Endometrial microvascular endothelial cells (primary cell): Measurements from ENCODE around the gene HMGXB4. TPM values are rescaled to one million over a fixed set of nuclear protein-coding genes. Genes with fewer than 3 reads are reported as not detected.

Experiments used
- in situ Hi-C: cut with HindIII; loops from 2 replicates; pipeline ENCODE4 v1.10.0; 2017; ENCODE audit warnings: low sequenced_read_pairs, low pct_unique_long_range_greater_than_20kb; ENCODE audit errors: inconsistent ontology term
- total RNA-seq: library from RNA; depleted of rRNA; stranded (reverse); fragments of >200 nt; gene quantifications from one replicate; pipeline ENCODE4 v1.2.3, GENCODE V29; 2015; ENCODE audit errors: inconsistent ontology term

HMGXB4 gene
- total RNA-seq, 1 donor from 2014 or later = 12.9 TPM

DNA sequence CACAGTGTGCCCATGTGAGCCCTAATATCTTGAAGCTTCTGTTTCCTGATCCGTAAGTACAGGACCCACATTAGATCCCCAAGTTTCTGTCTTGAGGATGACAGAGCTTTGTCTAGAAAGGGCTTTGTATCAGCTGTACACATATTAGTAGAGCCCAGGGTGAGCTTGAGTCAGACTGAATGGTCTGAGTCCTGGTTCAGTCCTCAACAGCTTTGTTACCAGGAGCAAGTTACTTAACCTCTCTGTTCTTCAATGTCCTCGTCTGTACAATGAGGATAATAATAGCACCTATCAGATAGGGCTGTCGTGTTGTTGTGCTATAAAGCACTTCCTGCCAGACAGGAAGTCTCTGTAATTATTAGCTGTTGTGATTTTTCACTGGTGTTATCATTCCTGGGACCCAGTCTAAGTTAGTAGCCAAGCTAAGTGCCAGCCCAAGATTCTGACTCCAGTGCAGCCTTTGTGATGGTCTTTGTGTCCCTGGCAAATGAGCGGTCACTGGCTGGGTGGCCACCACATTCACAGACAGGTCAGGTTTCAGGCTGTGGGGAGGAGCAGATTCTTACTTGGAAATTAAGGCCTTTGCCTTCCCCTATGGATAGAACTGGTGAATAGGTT, 49.2 kb downstream of the HMGXB4 start:
- in situ Hi-C loops = no loop called here

DNA sequence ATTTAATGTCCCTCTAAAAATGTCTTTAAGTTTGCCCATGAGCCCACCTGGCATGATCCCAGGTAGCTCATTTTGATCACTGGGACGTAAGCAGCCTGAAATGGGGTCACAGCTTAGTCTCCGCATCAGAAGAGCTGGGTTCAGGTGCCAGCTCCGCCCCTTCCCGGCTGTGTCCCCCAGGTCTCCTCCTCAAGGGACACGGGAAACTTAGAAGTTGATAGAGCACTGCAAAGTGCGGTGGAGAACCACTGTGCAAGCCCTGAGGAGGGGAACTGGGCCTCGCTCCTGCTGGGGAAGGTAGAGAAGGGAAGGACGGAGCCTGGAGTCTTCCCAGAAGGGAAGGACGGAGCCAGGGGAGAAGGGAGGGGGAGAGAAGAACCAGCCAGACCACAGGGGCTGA, 50.1 kb downstream of the HMGXB4 start:
- in situ Hi-C loops = no loop called here

DNA sequence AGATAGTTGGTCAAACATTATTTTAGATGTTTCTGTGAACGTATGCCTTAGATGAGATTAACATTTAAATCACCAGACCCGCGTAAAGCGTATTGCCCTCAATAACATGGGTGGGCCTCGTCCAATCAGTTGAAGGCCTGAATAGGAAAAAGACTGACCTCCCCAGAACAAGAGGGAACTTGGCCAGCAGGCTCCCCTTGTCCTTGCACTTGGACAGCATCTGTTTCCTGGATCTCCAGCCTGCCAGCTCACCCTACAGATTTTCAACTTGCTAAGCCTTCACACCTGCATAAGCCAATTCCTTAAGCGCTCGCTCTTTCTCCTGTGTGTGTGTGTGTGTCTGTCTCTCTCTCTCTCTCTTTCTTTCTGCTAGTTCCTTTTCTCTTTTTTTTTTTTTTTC, 50.6 kb downstream of the HMGXB4 start:
- in situ Hi-C loops = no loop called here

DNA sequence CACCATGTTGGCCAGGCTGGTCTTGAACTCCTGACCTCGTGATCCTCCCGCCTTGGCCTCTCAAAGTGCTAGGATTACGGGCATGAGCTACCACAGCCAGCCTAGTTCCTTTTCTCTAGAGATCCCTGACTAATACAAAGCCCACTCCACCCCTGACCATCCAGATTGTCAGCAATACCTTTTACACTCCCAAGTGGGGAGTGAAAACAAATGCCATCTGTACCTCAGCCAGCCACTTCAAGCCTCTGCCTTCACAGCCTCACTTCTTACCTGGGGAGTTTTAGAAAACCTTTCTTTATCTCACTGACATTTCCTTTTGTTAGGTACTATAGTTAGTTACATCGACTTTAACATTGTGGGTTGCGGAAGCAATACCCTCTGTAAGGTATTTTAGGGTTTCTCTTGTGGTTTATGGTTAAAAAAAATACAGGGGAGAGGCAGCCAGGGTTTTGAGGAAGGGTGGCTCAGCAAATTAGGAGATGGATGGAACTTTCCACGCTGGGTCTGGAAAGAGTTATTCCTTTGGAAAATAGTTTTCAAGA, 51.3 kb downstream of the HMGXB4 start:
- in situ Hi-C loops = no loop called here

DNA sequence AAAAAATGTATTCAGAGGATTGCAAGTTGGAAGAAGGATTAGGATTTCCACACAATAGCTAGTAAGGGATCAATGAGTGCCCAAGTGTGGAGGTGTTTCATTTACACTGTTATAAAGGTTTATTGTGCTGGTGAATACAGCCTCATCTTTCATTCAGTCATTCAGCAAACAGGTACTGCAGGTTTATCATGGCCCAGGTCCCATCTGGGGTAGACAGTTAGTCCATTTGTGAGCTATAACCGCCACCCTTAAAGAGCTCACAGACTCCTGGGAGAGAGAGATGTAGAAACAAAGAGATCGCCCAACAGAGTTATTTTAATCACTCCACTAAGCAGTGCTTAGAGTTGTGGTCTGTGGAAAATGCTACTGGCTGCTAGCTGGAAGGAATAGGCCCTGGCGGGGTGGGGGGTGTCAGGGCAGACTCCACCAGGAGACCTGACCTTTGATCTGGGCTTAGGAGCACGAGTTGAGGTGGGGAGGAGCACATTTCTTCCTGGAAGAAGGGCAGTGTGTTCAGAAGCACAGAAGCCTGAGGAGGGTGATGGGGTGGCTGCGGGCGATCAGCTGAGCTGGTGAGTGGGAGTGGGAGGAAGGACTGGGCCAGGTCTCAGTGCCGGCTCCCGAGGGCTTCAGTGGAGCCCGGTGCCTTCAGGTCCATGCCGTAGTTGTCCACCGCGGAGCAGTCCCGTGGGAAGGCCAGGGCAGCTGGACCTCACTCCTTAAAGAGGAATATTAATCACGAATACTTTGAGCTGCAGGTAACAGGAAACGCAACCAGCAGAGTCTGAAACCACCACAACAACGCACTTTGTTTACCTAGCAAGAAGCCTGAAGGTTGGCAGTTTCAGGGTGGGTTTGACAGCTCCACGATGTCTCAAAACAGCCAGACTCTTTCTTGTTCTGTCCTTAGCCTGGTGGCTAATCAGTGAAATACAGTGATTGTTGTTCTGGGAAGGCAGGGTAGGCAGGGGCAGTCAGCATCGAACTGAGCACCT, 53.6 kb downstream of the HMGXB4 start:
- in situ Hi-C loops = no loop called here

DNA sequence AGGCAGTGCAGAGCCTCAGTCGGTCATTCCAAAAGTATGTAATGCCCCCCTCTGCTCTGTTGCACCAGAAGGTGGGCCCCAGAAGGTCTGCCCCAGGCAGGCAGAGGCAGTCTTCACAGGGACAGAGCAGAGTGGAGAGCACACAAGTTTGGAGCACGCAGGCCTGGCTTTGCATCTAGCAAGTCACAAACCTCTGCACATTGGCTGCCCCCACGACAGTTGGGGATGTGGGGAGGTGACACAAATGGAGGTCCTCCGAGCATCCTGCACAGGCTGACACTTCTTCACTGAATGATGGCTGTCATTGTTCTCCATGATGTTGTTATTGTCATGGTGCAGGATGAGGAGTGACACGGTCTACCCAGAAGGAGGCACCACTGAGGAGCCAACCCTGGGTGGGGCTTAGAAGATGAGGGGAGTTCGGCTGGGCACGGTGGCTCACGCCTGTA, 54.3 kb downstream of the HMGXB4 start:
- in situ Hi-C loops = no loop called here

DNA sequence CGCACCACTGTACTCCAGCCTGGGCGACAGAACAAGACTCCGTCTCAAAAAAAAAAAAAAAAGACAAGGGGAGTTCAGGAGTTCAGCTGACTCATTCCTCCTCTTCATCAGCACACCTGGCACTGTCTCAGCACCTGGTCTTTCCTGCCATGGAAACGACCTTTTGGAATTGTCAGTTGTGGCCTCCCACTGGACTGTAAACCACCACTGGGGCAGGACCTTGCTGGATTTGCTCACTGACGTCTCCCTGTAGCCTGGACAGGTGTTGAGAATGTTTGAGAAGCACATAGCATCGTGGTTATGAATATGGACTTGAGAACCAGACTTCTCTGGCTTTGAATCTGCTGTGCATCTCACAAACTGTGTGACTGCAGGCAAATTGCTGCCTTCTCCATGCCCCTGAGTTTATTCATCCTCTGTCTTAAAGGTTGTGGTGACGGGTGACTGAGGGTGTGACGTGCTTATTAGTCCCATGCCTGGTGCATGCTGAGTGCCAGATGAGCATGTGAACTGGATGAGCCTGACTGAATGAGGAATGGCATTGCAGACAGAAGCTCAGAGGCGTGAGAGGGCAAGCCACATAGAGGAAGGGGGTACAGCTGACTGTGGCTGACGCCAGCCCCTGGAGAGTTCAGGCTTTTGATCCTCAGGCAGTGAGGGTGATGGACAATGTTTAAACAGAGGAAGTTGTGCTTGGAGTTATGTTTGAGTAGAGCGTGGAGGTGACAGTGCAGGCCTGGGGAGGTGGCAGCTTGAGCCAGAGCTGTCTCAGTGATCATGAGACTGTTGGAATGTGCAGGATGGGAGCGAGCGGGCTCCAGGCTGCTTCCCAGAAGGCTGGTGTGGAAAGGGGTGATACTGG, 55.1 kb downstream of the HMGXB4 start:
- in situ Hi-C loops = no loop called here

DNA sequence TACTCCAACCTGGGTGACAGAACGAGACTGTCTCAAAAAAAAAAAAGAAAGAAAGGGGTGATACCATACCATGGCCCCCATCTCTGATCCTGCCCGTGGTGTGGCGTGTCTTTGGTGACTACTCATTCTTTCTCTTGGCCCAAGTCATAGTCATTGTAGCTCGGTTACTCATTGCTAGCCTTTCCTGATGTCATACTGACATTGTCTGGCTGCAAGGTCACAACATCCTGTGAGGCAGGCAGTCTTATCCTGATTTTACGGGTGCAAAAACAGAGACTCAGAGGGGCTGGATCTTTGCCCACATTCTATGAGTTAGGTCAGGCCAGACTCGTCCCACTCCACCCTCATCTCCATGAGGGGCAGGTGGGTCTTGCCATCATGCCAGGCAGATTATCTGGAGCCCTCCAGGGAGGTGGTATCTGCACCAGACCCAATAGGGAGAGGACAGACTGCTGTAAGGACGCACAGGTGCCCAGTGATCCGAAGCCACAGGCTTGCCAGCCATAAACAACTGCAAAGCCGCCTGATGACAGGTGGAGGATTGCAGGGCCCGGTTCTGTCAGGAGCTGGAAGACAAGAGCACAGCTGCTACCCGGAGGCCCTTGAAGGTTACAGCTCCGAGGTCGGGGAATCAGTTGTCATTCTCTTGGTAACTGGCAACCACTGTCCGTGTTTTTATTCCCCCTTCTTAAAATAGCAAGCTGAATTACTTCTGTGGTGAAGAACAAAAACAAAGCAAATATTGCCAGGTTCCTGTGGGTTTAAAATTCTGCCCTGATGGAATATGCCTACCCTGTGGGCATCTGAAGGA, 56.2 kb downstream of the HMGXB4 start:
- in situ Hi-C loops = no loop called here

DNA sequence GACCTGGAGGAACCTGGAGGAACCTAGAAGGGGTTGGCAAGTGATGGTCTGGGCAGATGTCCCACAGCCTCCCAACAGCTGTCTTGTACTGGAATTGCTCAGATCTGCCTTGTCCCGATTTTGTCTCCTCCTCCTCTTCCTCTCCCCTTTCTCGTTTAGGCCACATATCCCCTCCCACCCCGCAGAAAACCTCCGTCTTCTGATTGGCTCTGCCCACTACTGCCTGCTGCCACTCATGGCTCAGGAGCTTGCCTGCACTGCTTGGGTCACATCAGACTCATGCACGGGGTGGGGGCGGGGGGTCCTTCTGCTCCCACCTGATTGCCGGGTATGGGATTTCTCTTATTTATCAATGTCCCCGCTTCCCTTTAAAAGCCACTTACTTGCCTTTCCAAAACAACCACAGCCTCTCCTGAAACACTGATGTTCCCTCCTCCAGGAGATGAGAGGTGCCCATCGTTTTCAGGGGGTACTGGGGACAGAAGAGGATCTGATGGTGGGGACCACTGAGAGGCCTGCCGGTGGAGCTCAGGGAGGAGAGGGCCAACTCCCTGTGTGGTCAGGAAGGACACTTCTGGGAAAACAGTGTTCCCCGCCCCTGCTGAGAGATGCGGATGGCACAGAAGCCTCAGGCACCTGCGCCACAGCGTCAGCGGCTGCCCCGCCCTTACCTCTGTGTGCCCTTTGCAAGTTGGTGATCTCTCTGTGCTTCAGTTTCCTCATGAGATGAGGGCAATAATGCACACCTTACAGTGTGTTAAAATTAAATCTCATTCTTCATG, 57.1 kb downstream of the HMGXB4 start:
- in situ Hi-C loops = no loop called here

DNA sequence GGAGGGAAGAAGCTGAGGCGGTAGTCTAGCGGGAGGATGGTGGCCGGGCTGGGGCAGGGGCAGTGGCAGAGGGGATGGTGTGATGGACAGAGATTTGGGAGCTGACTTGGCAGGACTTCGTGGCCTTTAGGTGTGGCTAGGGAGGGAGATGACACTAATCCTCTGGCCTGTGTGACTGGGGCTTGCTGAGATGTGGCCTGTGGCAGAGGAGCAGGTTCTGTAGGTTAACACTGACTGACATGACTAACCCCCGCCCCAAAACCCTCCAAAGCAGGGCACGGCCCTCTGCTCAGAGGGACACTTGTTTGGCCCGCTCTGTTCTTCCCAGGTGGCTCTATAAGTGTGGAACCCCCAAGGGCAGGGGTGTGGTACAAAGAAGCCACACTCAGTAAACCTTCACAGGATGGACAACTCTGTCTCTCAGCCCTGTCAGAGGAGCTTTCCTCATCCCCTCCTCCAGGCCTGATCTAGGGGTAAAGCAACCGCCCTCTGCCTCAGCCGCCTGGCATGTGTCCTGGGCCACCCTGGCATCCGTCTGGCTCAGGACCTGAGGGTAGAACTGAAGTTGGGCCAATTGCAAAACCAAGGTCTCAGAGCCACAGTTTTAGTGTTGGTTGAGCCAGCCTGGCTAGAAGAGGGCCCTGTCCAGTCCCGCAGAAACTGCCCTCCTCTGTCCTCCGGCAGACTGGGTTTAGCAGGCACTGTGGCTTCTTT, 58.0 kb downstream of the HMGXB4 start:
- in situ Hi-C loops = no loop called here

DNA sequence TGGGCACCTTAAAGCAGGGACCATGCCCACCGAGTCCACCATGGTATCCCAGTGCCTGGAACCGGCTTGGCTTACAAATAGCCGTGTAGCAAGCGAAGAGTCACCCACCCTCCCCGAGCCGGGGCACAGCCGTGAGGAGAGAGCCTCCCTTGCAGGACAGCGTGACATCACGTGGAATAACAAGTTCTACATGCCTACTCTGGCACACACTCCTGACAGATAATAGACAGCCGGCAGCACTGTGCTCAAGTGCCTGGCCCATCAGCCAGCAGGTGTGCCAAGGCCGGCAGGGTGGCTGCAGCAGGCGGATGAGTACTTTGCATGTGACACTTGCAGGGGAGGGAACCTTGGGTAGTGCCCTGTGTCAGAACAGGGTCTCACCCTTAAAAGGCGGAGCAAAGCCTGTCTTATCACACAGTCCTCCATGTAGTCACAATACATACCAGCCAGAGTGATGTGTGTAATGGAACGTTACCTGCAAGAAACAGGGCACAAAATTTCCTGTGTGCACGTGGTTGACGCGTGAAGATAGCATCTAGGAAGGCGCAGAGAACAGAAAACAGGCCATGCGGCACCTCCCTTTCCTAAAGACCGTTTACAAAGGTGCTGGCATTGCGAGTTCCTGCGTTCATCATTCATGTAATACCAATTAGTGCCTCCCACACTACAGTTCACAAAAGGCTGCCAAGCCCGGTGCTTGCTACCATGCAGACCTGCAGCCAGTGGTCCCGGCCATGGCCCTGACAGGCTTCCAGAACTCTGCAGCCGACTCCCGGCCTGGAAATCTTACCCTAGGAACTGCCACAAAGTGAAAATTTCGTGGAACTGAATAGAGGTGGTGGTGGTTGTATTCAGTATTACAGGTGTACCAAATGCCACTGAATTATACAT, 58.8 kb downstream of the HMGXB4 start:
- in situ Hi-C loops = no loop called here

DNA sequence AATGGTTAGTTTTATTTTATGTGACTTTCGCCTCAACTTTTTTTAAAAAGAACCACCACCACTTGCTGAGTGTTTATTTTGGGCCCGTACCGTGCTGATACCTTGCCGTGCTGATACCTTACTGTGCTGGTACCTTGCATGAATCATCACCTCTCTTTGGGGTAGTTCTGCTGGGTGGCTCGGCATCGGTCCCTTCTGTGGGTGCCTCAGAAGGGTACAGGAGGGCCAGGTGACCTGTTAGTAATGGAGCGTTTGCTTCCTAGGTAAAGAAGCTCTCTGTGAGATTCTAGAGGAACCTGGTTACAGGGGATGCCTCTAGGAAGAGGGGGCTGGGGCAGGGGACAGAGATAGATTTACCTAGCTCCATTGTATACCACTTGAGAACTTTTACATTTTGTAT, 59.5 kb downstream of the HMGXB4 start:
- in situ Hi-C loops = no loop called here

DNA sequence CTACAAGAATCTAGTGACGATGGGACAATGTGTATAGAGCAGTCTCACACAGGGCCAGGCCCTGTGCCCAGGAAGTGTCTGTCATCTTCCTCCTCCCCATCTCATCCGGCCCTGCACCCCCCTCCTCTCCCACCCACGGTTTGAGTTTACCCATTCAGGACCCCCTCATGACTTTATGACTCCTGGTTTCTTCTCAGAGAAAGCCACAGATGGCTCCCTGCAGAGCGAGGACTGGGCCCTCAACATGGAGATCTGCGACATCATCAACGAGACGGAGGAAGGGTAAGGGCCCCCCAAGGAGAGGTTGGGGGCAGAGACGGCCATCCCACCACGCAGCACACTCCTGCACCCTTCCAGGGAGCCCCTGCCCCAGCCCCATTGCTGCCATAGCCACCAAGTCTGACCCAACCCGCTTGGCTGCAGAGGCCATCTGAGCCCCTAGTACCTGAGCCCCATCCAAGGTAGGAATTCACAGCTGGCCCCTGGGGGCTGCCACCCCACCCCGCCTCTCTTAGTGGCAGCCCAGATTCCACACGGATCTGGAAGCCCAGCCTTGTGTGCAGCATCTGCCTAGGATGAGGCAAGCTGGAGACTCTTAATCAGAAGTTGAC, 60.5 kb downstream of the HMGXB4 start:
- in situ Hi-C loops = no loop called here

DNA sequence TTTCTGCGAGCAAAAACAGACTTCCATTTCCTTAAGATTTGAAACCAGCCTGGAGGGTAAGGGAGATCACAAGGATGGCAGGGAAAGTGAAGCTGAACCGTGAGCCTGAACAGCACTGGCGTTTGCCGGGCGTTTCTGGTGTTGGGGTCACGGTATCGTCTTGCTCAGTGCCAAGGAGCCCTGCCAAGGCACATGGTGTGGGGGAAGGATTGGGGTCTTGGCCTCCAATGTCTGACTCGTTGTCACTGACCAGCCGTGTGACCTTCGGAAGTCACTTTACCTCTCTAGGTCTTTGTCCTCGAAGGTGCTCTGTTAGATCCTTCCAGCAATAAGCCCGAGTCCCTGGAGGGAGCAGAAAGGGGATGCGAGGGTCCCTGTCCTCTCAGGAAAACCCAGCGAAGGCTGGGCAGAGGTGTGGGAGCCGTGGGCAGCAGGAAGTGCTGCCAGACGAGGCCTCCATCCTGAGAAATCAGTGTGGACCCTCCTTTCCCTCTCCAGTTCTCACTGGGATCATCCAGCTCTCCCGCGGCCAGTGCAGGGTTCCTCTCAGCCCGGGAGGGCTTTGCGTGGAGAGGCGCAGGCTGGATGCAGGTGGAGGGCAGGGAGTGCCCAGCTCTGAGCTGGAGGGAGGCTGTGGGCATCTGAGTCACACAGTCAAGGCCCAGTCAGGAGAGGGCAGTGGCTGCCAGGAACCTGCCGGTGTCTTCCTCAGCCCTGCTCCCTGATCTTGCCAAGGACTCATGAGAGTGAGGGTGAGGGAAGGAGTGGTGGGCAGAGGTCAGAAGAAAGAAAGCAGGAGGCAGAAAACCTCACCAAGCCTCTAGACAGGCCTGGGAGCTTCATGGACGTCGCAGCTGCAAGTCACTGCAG, 61.3 kb downstream of the HMGXB4 start:
- in situ Hi-C loops = no loop called here
